Neuronal stem cell (in vitro differentiated cells): ENCODE data around the gene PRKACA.

ENCODE experiments used
- DNase-seq: peaks from one replicate; pipeline ENCODE4 v3.0.0-alpha.2; 2013; ENCODE audit warnings: low spot score
- H2AFZ ChIP-seq: one replicate; pipeline ENCODE4 v1.6.1; 2013; ENCODE audit warnings: mild to moderate bottlenecking, low read length, inconsistent platforms
- H2AK5ac ChIP-seq: 2 replicates; pipeline ENCODE4 v1.6.1; 2013; ENCODE audit warnings: low read depth, mild to moderate bottlenecking, inconsistent platforms, low read length, moderate library complexity, mixed read lengths
- H2BK120ac ChIP-seq: 2 replicates; pipeline ENCODE4 v1.6.1; 2013; ENCODE audit warnings: low read depth, mild to moderate bottlenecking, inconsistent platforms, low read length, moderate library complexity, mixed read lengths
- H2BK12ac ChIP-seq: one replicate; pipeline ENCODE4 v1.6.1; 2013; ENCODE audit warnings: low read length, inconsistent platforms
- H2BK15ac ChIP-seq: 2 replicates; pipeline ENCODE4 v1.6.1; 2013; ENCODE audit warnings: mild to moderate bottlenecking, low read length, inconsistent platforms, mixed read lengths
- H2BK5ac ChIP-seq: one replicate; pipeline ENCODE4 v1.6.1; 2013; ENCODE audit warnings: inconsistent platforms, mild to moderate bottlenecking, low read length, moderate library complexity
- H3K14ac ChIP-seq: one replicate; pipeline ENCODE4 v1.6.1; 2013; ENCODE audit warnings: low read length, inconsistent platforms
- H3K18ac ChIP-seq: 2 replicates; pipeline ENCODE4 v1.6.1; 2013; ENCODE audit warnings: low read length, inconsistent platforms
- H3K23ac ChIP-seq: 2 replicates; pipeline ENCODE4 v1.6.1; 2013; ENCODE audit warnings: low read depth, mild to moderate bottlenecking, mixed read lengths, low read length, inconsistent platforms; ENCODE audit not compliant: poor library complexity
- H3K27ac ChIP-seq: replicated peaks from 3 replicates; pipeline ENCODE4 v1.5.1; 2013; ENCODE audit warnings: low read length, inconsistent platforms
- H3K27me3 ChIP-seq, 3 experiments: 2 replicates each; pipeline ENCODE4 v1.6.1; 2013; ENCODE audit warnings: low read length in 3 of 3, mild to moderate bottlenecking in 2 of 3, inconsistent platforms in 1 of 3, low read depth in 1 of 3, mixed read lengths in 1 of 3, moderate library complexity in 1 of 3; ENCODE audit not compliant: control insufficient read depth in 3 of 3, insufficient read depth in 3 of 3
- H3K36me3 ChIP-seq, 2 donors: replicated peaks in 1 of 2; 2 replicates each; pipeline ENCODE4 v1.6.1; 2013; ENCODE audit warnings: low read length in 2 of 2; ENCODE audit not compliant: control insufficient read depth in 2 of 2, insufficient read depth in 2 of 2
- H3K4ac ChIP-seq: 2 replicates; pipeline ENCODE4 v1.6.1; 2013; ENCODE audit warnings: inconsistent platforms, mild to moderate bottlenecking, low read length, moderate library complexity
- H3K4me1 ChIP-seq, 2 donors: 1 replicate in 1 of 2; 2 replicates in 1 of 2; pipeline ENCODE4 v1.6.1; 2013; ENCODE audit warnings: low read length in 2 of 2, low read depth in 1 of 2; ENCODE audit not compliant: control insufficient read depth in 2 of 2, insufficient read depth in 1 of 2
- H3K4me2 ChIP-seq: one replicate; pipeline ENCODE4 v1.6.1; 2013; ENCODE audit warnings: mild to moderate bottlenecking, low read length, inconsistent platforms; ENCODE audit not compliant: insufficient read depth, poor library complexity, severe bottlenecking
- H3K4me3 ChIP-seq, 2 donors: 2 replicates each; pipeline ENCODE4 v1.5.1; 2013; ENCODE audit warnings: low read length in 2 of 2, mild to moderate bottlenecking in 2 of 2, inconsistent platforms in 1 of 2, moderate library complexity in 1 of 2
- H3K79me1 ChIP-seq: one replicate; pipeline ENCODE4 v1.6.1; 2013; ENCODE audit warnings: low read depth, mild to moderate bottlenecking, inconsistent platforms, low read length, moderate library complexity
- H3K9ac ChIP-seq: one replicate; pipeline ENCODE4 v1.6.1; 2013; ENCODE audit warnings: mild to moderate bottlenecking, low read depth, low read length, inconsistent platforms; ENCODE audit not compliant: poor library complexity
- H3K9me3 ChIP-seq, 2 donors: replicated peaks in 1 of 2; 2 replicates each; pipeline versions ENCODE3 to v1.6.1; 2013; ENCODE audit warnings: low read length in 2 of 2, mild to moderate bottlenecking in 2 of 2, inconsistent platforms in 1 of 2, low read depth in 1 of 2, mixed read lengths in 1 of 2, moderate library complexity in 1 of 2; ENCODE audit not compliant: control insufficient read depth in 2 of 2, insufficient read depth in 1 of 2
- H4K8ac ChIP-seq: one replicate; pipeline ENCODE4 v1.6.1; 2013; ENCODE audit warnings: low read depth, mild to moderate bottlenecking, inconsistent platforms, low read length, moderate library complexity
- H4K91ac ChIP-seq: one replicate; pipeline ENCODE4 v1.6.1; 2013; ENCODE audit warnings: low read length, low read depth, mild to moderate bottlenecking, inconsistent platforms; ENCODE audit not compliant: poor library complexity
- WGBS, 2 donors: extraction: QIAGEN DNeasy Blood & Tissue Kit; methylation state at CpG; one replicate each; pipeline ENCODE4 v1.1.7; 2013; ENCODE audit warnings: missing lambda C conversion rate in 2 of 2, mixed read lengths in 1 of 2; ENCODE audit not compliant: insufficient read length in 2 of 2, insufficient replicate concordance in 1 of 2; ENCODE audit errors: extremely low coverage in 2 of 2; 5-methylcytosine and 5-hydroxymethylcytosine counted together

The PRKACA gene

DNA sequence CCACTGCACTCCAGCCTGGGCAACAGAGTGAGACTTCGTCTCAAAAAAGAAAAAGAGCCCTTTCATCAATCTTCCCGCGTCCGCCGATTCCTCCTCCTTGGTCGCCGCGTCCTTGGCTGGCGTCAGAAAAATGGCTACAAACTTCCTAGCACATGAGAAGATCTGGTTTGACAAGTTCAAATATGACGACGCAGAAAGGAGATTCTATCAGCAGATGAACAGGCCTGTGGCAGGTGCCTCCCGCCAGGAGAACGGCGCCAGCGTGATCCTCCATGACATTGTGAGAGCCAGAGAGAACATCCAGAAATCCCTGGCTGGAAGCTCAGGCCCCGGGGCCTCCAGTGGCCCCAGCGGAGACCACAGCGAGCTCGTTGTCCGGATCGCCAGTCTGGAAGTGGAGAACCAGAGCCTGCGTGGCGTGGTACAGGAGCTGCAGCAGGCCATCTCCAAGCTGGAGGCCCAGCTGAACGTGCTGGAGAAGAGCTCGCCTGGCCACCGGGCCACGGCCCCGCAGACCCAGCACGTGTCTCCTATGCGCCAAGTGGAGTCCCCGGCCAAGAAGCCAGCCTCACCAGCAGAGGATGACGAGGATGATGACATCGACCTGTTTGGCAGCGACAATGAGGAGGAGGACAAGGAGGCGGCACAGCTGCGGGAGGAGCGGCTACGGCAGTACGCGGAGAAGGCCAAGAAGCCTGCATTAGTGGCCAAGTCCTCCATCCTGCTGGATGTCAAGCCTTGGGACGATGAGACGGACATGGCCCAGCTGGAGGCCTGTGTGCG, 47.1 kb downstream of the PRKACA start:
- peaks cover 0 to 36% (median 9%) of the 10 kb centered on the region in 3 experiments for H3K27me3 ChIP-seq

DNA sequence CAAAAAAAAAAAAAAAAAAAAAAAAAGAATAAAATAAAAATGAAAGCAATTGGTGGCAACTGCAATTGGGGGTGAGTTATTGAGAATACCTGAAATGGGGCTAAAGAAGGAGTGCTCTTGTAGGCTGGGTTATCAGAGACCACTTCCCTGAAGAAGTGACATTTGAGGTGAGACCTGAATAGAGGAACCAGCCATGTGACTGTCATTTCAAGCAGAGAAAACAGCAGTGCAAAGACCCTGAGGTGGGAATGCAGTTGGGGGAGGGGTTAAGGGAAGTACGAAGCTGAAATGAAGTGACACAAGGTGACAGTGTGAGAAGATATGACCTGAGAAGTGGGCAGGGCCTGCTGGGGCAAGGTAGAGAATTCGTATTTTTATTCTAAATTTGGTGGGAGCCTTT, 51.4 kb downstream of the PRKACA start:
- WGBS, 2 donors = no CpG with 5 or more reads among the region's 2 CpGs
- Histone ChIP-seq H3K18ac (no peak overlapping the region), H3K79me1 (no peaks in the 10 kb centered on the region)

More for the DNA sequence above, 47.1 kb downstream of the PRKACA start:
- H3K4ac ChIP-seq = no peak overlapping the region
- H3K4me1 ChIP-seq = peaks cover 11 to 14% of the 10 kb centered on the region in 2 donors
- H2BK12ac ChIP-seq = no peak overlapping the region
- no peaks in the 10 kb centered on the region for H3K9me3 ChIP-seq
- no peak overlapping the region for H3K9ac ChIP-seq
- peak overlapping the region; percentile 81 for H2AK5ac ChIP-seq
- H4K91ac ChIP-seq = no peak overlapping the region
- no peak overlapping the region for H3K27ac ChIP-seq
- DNase-seq = no peak
- WGBS, 2 donors = no CpG with 5 or more reads among the region's 43 CpGs
- no peak overlapping the region for H4K8ac ChIP-seq
- no peak overlapping the region for H3K4me2 ChIP-seq
- no peak overlapping the region for H2BK120ac ChIP-seq
- no peak overlapping the region for H3K18ac ChIP-seq
- H3K79me1 ChIP-seq = no peaks in the 10 kb centered on the region
- no peak overlapping the region for H2BK15ac ChIP-seq
- no peak overlapping the region for H3K14ac ChIP-seq
- H2BK5ac ChIP-seq = no peak overlapping the region
- H3K36me3 ChIP-seq = no peaks in the 10 kb centered on the region
- no peak overlapping the region for H3K23ac ChIP-seq
- no peak overlapping the region for H2AFZ ChIP-seq
- H3K4me3 ChIP-seq = no peak overlapping the region

DNA sequence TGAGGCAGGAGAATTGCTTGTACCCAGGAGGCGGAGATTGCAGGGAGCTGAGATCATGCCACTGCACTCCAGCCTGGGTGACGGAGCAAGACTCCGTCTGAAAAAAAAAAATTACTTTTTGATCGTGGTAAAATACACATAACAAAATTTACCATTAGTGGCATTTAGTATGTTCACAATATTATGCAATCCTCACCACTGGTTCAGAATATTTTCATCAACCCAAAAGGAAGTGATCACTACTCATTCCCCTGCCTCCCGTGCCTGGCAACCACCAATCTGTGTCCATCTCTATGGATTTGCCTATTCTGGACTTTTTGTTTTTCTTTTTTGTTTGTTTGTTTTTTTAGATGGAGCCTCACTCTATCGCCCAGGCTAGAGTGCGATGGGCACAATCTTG, 54.5 kb downstream of the PRKACA start:
- Histone ChIP-seq H3K27me3 (peaks cover 0 to 12% (median 12%) of the 10 kb centered on the region in 3 experiments), H2BK5ac (no peak overlapping the region), H2AK5ac (no peak overlapping the region), H2BK15ac (no peak overlapping the region), H3K4ac (no peak overlapping the region), H4K91ac (no peak overlapping the region), H2BK12ac (no peak overlapping the region), H3K4me2 (no peak overlapping the region), H4K8ac (no peak overlapping the region), H3K14ac (no peak overlapping the region), H3K9me3 (no peaks in the 10 kb centered on the region), H3K36me3 (no peaks in the 10 kb centered on the region), H3K79me1 (no peaks in the 10 kb centered on the region), H3K4me3 (no peak overlapping the region), H2AFZ (no peak overlapping the region), H3K27ac (no peak overlapping the region), H3K9ac (no peak overlapping the region), H3K23ac (no peak overlapping the region), H3K18ac (no peak overlapping the region), H2BK120ac (no peak overlapping the region), H3K4me1 (peaks cover 2 to 3% of the 10 kb centered on the region in 2 donors)
- no peak for DNase-seq
- no CpG with 5 or more reads among the region's 7 CpGs for WGBS, 2 donors

More for the DNA sequence above, 51.4 kb downstream of the PRKACA start:
- H2BK5ac ChIP-seq = no peak overlapping the region
- no peak overlapping the region for H3K9ac ChIP-seq
- H3K14ac ChIP-seq = no peak overlapping the region
- H3K9me3 ChIP-seq = no peaks in the 10 kb centered on the region
- no peaks in the 10 kb centered on the region for H3K4me1 ChIP-seq
- no peak overlapping the region for H2BK15ac ChIP-seq
- H2BK12ac ChIP-seq = no peak overlapping the region
- H3K4ac ChIP-seq = no peak overlapping the region
- H3K4me2 ChIP-seq = no peak overlapping the region
- H2BK120ac ChIP-seq = no peak overlapping the region
- no peak overlapping the region for H3K23ac ChIP-seq
- H4K91ac ChIP-seq = no peak overlapping the region
- no peak overlapping the region for H4K8ac ChIP-seq
- no peak overlapping the region for H3K27ac ChIP-seq
- no peak overlapping the region for H3K4me3 ChIP-seq
- no peak overlapping the region for H2AK5ac ChIP-seq
- H3K27me3 ChIP-seq = no peaks in the 10 kb centered on the region
- no peak for DNase-seq
- no peak overlapping the region for H2AFZ ChIP-seq
- no peaks in the 10 kb centered on the region for H3K36me3 ChIP-seq

DNA sequence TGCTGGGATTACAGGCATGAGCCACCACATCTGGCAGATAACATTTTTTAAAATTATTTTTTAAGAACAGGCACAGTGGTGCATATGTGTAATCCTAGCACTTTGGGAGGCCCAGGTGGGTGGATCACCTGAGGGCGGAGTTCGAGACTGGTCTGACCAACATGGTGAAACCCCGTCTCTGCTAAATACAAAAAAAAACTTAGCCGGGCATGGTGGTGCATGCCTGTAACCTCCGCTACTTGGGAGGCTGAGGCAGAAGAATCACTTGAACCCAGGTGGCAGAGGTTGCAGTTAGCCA, 55.1 kb downstream of the PRKACA start:
- no peak overlapping the region for H2BK15ac ChIP-seq
- no peak overlapping the region for H3K27ac ChIP-seq
- H2BK120ac ChIP-seq = no peak overlapping the region
- no peaks in the 10 kb centered on the region for H3K36me3 ChIP-seq
- H2AFZ ChIP-seq = no peak overlapping the region
- H4K8ac ChIP-seq = no peak overlapping the region
- H2AK5ac ChIP-seq = no peak overlapping the region
- no peak overlapping the region for H3K9ac ChIP-seq
- H3K27me3 ChIP-seq = peaks cover 0 to 17% (median 14%) of the 10 kb centered on the region in 3 experiments
- H3K79me1 ChIP-seq = no peaks in the 10 kb centered on the region
- H2BK12ac ChIP-seq = no peak overlapping the region
- no peak overlapping the region for H3K18ac ChIP-seq
- peaks cover 3 to 4% of the 10 kb centered on the region in 2 donors for H3K4me1 ChIP-seq
- no peak overlapping the region for H3K23ac ChIP-seq
- no peak for DNase-seq
- no peak overlapping the region for H3K4ac ChIP-seq
- H4K91ac ChIP-seq = no peak overlapping the region
- no peak overlapping the region for H2BK5ac ChIP-seq
- H3K4me2 ChIP-seq = no peak overlapping the region
- no peak overlapping the region for H3K4me3 ChIP-seq
- H3K9me3 ChIP-seq = no peaks in the 10 kb centered on the region
- WGBS, 2 donors = no CpG with 5 or more reads among the region's 5 CpGs
- no peak overlapping the region for H3K14ac ChIP-seq
